ENCODE measurements around the gene CASQ2. TPM values are rescaled to one million over a fixed set of nuclear protein-coding genes. Genes with fewer than 3 reads are reported as not detected.

Gene CASQ2
- polyA plus RNA-seq, 1 donor from 2014 or later, result not detected

GRCh38 chr1:115793162-115793561, 24.6 kb upstream of the CASQ2 start:
- Histone ChIP-seq H3K27ac (ENCODE audit: low read length) (no peak overlapping the region), H3K9me3 (ENCODE audit: low read length) (no peaks in the 10 kb centered on the region), H3K9me2 (ENCODE audit: insufficient read depth, low read length) (no peaks in the 10 kb centered on the region), H3K4me3 (ENCODE audit: low read length) (no peak overlapping the region), H3K4me2 (ENCODE audit: low read length) (no peak overlapping the region), H3K79me2 (replicated peaks; ENCODE audit: insufficient read depth, low read length) (no peaks in the 10 kb centered on the region), H2AFZ (ENCODE audit: low read depth, low read length) (no peak overlapping the region), H3F3A (ENCODE audit: insufficient read depth, low read length, poor library complexity, severe bottlenecking) (no peaks in the 10 kb centered on the region), H3K36me3 (ENCODE audit: insufficient read depth, low read length) (no peaks in the 10 kb centered on the region), H3K27me3 (ENCODE audit: insufficient read depth, low read depth, low read length) (no peaks in the 10 kb centered on the region), H4K20me1 (ENCODE audit: insufficient read depth) (no peaks in the 10 kb centered on the region), H3K9ac (ENCODE audit: low read length) (no peak overlapping the region)
- TF ChIP-seq POLR2AphosphoS5 (IDR thresholded peaks at IDR 0.05) (no peak), TAF1 (IDR thresholded peaks at IDR 0.05; ENCODE audit: low read depth) (no peak), EP300 (conservative IDR thresholded peaks at IDR 0.05; ENCODE audit: poor library complexity, severe bottlenecking) (no peak), RAD21 (conservative IDR thresholded peaks at IDR 0.05) (no peak), EZH2 (IDR thresholded peaks at IDR 0.05; ENCODE audit: borderline replicate concordance, insufficient read depth, low read length, poor library complexity, severe bottlenecking) (no peak), SMC3 (conservative IDR thresholded peaks at IDR 0.05; ENCODE audit: poor library complexity) (no peak)

- H3K27ac ChIP-seq (ENCODE audit: low read length), result no peak overlapping the region
- TF ChIP-seq EZH2 (IDR thresholded peaks at IDR 0.05; ENCODE audit: borderline replicate concordance, insufficient read depth, low read length, poor library complexity, severe bottlenecking), result no peak
- TF ChIP-seq REST (IDR thresholded peaks at IDR 0.05; ENCODE audit: borderline replicate concordance), result no peak
- no peaks in the 10 kb centered on the region for H3K9me2 ChIP-seq (ENCODE audit: insufficient read depth, low read length)
- no peak overlapping the region for H3K4me2 ChIP-seq (ENCODE audit: low read length)
- no peaks in the 10 kb centered on the region for H3K36me3 ChIP-seq (ENCODE audit: insufficient read depth, low read length)
- H3K9me3 ChIP-seq (ENCODE audit: low read length), result no peaks in the 10 kb centered on the region
- H3K79me2 ChIP-seq (replicated peaks; ENCODE audit: insufficient read depth, low read length), result no peaks in the 10 kb centered on the region
- no peaks in the 10 kb centered on the region for H3F3A ChIP-seq (ENCODE audit: insufficient read depth, low read length, poor library complexity, severe bottlenecking)
- H3K9ac ChIP-seq (ENCODE audit: low read length), result no peak overlapping the region
- H2AFZ ChIP-seq (ENCODE audit: low read depth, low read length), result no peak overlapping the region
- H3K27me3 ChIP-seq (ENCODE audit: insufficient read depth, low read depth, low read length), result no peaks in the 10 kb centered on the region
- H4K20me1 ChIP-seq (ENCODE audit: insufficient read depth), result no peaks in the 10 kb centered on the region
- no peak overlapping the region for H3K4me3 ChIP-seq (ENCODE audit: low read length)
Observed at GRCh38 chr1:115791816-115792215, 23.3 kb upstream of the CASQ2 start.

GRCh38 chr1:115790846-115791245, 22.3 kb upstream of the CASQ2 start:
- Histone ChIP-seq H3K9ac (ENCODE audit: low read length) (no peak overlapping the region), H3K4me2 (ENCODE audit: low read length) (no peak overlapping the region), H3K27me3 (ENCODE audit: insufficient read depth, low read depth, low read length) (no peaks in the 10 kb centered on the region), H3K9me2 (ENCODE audit: insufficient read depth, low read length) (no peaks in the 10 kb centered on the region), H3K79me2 (replicated peaks; ENCODE audit: insufficient read depth, low read length) (no peaks in the 10 kb centered on the region), H2AFZ (ENCODE audit: low read depth, low read length) (no peak overlapping the region), H3K27ac (ENCODE audit: low read length) (no peak overlapping the region), H3K4me3 (ENCODE audit: low read length) (no peak overlapping the region), H3K36me3 (ENCODE audit: insufficient read depth, low read length) (no peaks in the 10 kb centered on the region), H3F3A (ENCODE audit: insufficient read depth, low read length, poor library complexity, severe bottlenecking) (no peaks in the 10 kb centered on the region), H4K20me1 (ENCODE audit: insufficient read depth) (no peaks in the 10 kb centered on the region), H3K9me3 (ENCODE audit: low read length) (no peaks in the 10 kb centered on the region)
- TF ChIP-seq SMC3 (conservative IDR thresholded peaks at IDR 0.05; ENCODE audit: poor library complexity) (no peak), TAF1 (IDR thresholded peaks at IDR 0.05; ENCODE audit: low read depth) (no peak), EZH2 (IDR thresholded peaks at IDR 0.05; ENCODE audit: borderline replicate concordance, insufficient read depth, low read length, poor library complexity, severe bottlenecking) (no peak), CTCF (IDR thresholded peaks at IDR 0.05; ENCODE audit: poor library complexity, severe bottlenecking) (no peak), RAD21 (conservative IDR thresholded peaks at IDR 0.05) (no peak), REST (IDR thresholded peaks at IDR 0.05; ENCODE audit: borderline replicate concordance) (no peak), POLR2AphosphoS5 (IDR thresholded peaks at IDR 0.05) (no peak), MXI1 (conservative IDR thresholded peaks at IDR 0.05; ENCODE audit: poor library complexity, severe bottlenecking) (no peak)

All from neural cell (in vitro differentiated cells).